RWPE1 (cell line): ENCODE results near the gene LCE2B.
A peak's percentile ranks its signal among the peaks of the same experiment; 100 is the strongest.

Experiments used
- CTCF ChIA-PET: fragments of 350-600 bp; sonication (Branson Sonifier 250); formaldehyde crosslinking; extraction: SDS; loops from one replicate; lab custom pipeline; 2021; lab: Yijun Ruan, JAX
- POLR2A ChIA-PET: fragments of 400-600 bp; formaldehyde crosslinking; extraction: SDS; loops from one replicate; lab custom pipeline; 2020; ENCODE audit warnings: antibody characterized with exemption; ENCODE audit not compliant: low non-redundant PET; lab: Yijun Ruan, JAX
- DNase-seq: peaks from one replicate; pipeline ENCODE4 v3.0.0; 2012; ENCODE audit warnings: low spot score
- H3K27ac ChIP-seq: fragments of 450-650 bp; 2 replicates; pipeline ENCODE4 v1.5.1; 2017
- TF ChIP-seq, protein P1 (sequence below): fragments of 450-650 bp; conservative IDR thresholded peaks from 2 replicates; pipeline ENCODE4 v1.5.1; 2017; ENCODE audit warnings: low read depth, mild to moderate bottlenecking

Gene LCE2B

DNA sequence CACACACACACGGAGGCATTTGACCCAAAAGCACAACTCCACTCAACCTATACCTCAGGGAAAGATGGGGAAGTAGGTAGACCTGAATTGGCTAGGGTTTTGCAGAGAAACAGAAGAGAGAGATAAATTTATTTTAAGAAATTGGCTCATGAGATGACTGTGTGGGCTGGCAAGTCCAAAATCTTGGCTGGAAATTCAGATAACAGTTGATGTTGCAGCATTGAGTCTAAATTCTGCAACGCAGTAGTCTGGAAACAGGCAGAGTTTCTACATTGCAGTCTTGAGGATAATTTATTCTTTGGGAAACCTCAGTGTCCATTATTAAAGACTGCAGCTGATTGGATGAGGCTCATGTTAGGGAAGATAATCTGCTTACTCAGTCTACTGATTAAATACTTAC lies 4.3 kb upstream of the LCE2B start:
- CTCF ChIA-PET: no interaction called here
- no peak for DNase-seq
- POLR2A ChIA-PET: no interaction called here
- TF ChIP-seq, protein P1, sequence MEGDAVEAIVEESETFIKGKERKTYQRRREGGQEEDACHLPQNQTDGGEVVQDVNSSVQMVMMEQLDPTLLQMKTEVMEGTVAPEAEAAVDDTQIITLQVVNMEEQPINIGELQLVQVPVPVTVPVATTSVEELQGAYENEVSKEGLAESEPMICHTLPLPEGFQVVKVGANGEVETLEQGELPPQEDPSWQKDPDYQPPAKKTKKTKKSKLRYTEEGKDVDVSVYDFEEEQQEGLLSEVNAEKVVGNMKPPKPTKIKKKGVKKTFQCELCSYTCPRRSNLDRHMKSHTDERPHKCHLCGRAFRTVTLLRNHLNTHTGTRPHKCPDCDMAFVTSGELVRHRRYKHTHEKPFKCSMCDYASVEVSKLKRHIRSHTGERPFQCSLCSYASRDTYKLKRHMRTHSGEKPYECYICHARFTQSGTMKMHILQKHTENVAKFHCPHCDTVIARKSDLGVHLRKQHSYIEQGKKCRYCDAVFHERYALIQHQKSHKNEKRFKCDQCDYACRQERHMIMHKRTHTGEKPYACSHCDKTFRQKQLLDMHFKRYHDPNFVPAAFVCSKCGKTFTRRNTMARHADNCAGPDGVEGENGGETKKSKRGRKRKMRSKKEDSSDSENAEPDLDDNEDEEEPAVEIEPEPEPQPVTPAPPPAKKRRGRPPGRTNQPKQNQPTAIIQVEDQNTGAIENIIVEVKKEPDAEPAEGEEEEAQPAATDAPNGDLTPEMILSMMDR: no peak
- H3K27ac ChIP-seq: no peak overlapping the region

DNA sequence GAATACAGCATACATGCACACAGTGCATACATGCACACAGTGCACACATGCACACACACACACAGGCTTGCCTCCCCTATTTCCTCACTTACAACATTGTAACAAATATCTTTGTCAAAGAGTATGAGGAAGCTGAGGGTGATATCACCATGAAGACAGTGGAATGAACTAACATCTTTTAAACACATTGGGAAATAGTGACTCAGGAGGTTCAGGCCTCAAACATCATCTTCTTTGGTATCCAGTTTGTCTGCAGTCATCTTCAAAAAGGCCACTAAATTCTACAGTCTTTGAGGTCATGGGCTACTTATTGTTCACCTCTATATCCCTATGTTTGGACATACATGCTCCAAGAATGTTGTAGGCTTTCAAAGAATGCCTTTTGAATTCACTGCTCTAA lies 2.1 kb upstream of the LCE2B start:
- ChIA-PET CTCF (interaction anchor here (0.6 kb wide), 1 partner anchor 320 kb away, joined by 3 read pairs; no protein-coding TSS in a partner anchor), POLR2A (no interaction called here)
- TF ChIP-seq, protein P1: no peak
- no peak overlapping the region for H3K27ac ChIP-seq
- no peak for DNase-seq

DNA sequence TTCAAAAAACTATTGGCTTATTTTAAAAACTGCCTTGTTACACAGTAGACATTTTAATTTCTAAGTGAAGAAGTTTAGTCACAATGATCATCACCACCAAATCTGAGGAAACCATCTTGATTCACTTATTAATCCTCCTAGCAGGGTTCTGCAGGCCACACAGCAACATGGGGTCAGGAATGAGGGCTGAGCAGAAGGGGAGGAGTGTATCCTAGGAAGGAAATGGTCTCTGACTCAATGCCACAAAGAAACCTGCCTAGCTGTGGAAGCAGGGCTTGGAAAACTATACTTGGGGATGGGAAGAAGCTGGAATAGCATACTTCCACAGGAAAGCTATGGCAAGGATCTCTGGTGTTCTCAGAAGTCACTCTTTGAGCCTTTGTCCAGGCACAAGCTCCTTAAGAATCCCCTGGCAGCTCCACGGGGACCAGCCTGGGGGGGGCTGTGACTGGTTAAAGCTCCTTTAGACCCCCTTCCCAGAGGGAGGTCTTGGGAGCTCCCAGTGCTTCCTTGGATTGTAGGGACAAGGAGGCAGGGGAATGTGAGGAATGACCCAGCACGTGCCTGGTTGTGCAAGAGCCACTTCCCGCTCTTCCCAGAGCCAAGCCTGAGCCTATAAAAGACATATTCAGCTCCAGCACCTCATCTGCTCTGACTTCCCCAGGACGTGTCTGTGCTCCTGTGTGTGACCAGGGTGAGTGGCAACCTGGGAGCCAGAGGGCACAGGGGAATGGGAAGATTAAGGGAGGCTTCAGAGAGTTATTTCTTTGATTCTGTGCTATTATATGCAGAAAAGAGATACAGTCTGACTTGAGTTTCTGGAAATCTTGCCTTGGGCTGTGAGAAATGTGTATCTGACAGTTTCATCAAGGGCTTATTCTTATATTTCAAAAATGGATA lies 12.0 kb downstream of the LCE2B start, which contains the start of gene LCE2A:
LCE2A (plus strand) TSS at position 645 of the 900 bp plus-strand sequence. CDS start 557 bp downstream, outside the sequence.
- TF ChIP-seq, protein P1: no peak
- no peak for DNase-seq
- ChIA-PET CTCF (interaction anchor here (0.9 kb wide), 1 partner anchor 44 kb away, joined by 3 read pairs; no protein-coding TSS in a partner anchor), POLR2A (no interaction called here)
- no peak within 1 kb of the TSS for H3K27ac ChIP-seq

DNA sequence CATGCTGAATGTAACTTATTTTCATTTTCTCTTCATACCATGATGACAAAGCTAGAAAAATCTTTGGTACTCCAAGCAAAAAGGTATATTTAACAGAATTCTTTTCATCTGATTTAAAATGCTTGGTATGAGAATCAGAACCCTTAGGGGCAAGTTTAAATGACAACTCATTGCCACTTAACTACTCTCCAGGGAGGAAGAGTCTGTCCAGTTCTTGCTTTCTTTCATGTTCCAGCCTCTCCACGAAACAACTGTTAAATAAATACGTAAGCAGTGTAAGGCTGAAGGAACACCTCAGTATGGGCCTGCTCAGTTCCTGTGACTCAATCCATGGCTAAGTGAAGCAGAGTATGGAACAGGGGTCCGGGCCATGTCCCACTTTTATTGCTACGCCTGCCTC lies 13.8 kb downstream of the LCE2B start:
- DNase-seq: no peak
- ChIA-PET CTCF (interaction anchor here (0.7 kb wide), 1 partner anchor 170 kb away, joined by 3 read pairs; no protein-coding TSS in a partner anchor), POLR2A (no interaction called here)
- no peak overlapping the region for H3K27ac ChIP-seq
- TF ChIP-seq, protein P1: no peak

DNA sequence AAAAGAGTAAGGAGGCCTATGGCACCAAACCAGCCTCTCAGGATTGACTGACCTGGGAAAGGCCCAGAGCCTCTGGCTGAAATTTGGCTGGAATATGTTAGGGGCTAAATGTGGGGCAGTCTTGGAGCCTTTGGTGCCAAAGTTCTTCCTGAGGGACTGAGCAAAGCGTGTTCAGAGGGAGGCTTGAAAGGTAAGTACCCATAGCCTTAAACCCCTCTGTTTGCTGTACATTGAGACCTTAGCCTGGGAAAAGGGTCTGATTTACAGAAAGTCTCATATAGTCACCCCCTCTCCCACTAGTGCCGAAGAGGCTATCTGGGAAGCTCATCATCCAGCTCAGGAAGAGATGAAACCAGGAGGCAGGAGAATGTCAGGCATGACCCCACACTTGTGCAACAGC lies 21.9 kb downstream of the LCE2B start, which contains the start of gene LCE4A:
LCE4A (plus strand) TSS at position 301 of the 400 bp plus-strand sequence. CDS start 916 bp downstream, outside the sequence.
- TF ChIP-seq, protein P1: no peak
- POLR2A ChIA-PET: no interaction called here
- CTCF ChIA-PET: no interaction called here
- H3K27ac ChIP-seq: no peak within 1 kb of the TSS
- no peak for DNase-seq

DNA sequence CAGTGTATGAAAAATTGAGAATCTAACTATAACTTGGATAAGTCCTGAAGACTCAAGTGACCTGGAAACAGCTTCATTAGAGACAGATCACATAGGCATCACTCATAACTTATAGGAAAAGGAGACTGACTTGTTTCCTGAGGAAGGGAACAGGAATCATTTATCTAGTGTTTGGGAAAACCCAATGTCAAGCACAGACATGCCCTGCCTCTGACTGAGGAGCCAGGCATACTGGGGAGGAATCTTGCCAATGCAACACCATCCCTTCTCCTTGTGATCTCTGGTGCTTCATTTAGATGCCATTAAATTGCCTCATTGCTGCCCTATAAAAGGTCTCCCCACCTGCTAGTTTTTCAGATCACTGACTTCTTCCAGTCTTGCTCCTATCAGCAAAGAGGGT lies 32.3 kb downstream of the LCE2B start:
- TF ChIP-seq, protein P1: no peak
- ChIA-PET CTCF (interaction anchor here (0.5 kb wide), 1 partner anchor 12 kb away, joined by 3 read pairs; no protein-coding TSS in a partner anchor), POLR2A (no interaction called here)
- peak; percentile 80 for DNase-seq
- H3K27ac ChIP-seq: no peak overlapping the region
